Left ventricle myocardium inferior (tissue), 1 donor: ENCODE data around the gene DPP6. TPM values are rescaled to one million over a fixed set of nuclear protein-coding genes. Genes with fewer than 3 reads are reported as not detected.

ENCODE experiments used
- DNase-seq: peaks from one replicate; pipeline ENCODE4 v3.0.0-alpha.2; 2020
- H3K27ac ChIP-seq: fragments of 200-600 bp; replicated peaks from 2 replicates; pipeline ENCODE4 v1.8.0; 2021
- H3K27me3 ChIP-seq: fragments of 200-600 bp; 2 replicates; pipeline ENCODE4 v1.8.0; 2021; ENCODE audit warnings: low read depth
- H3K36me3 ChIP-seq: fragments of 200-600 bp; 2 replicates; pipeline ENCODE4 v1.8.0; 2021
- H3K4me1 ChIP-seq: fragments of 200-600 bp; 2 replicates; pipeline ENCODE4 v1.8.0; 2021
- H3K4me3 ChIP-seq: fragments of 200-600 bp; 2 replicates; pipeline ENCODE4 v1.8.0; 2021; ENCODE audit warnings: mild to moderate bottlenecking, moderate library complexity
- H3K9me3 ChIP-seq: fragments of 200-600 bp; replicated peaks from 2 replicates; pipeline ENCODE4 v1.8.0; 2021
- CTCF ChIP-seq: fragments of 200-600 bp; IDR thresholded peaks from 2 replicates; pipeline ENCODE4 v1.8.0; 2021; ENCODE audit warnings: antibody characterized with exemption, mild to moderate bottlenecking, borderline replicate concordance
- intact Hi-C: fragments of 100-400 bp; cut with micrococcal nuclease; formaldehyde crosslinking; loops from one replicate; pipeline ENCODE4 v1.11.0; 2022
- total RNA-seq: library from RNA; stranded (reverse); fragmentation: NEBNext Ultra II Directional; extraction: Animal tissue kit (Norgen Biotek cat#: 25700); gene quantifications from one replicate; pipeline ENCODE4 v1.2.1, GENCODE V29; 2021
- donor health status: DM: no; HTN: yes; CAD: no; lungs with severe emphysema.

Gene DPP6
- total RNA-seq, 1 donor from 2014 or later, result 0.25 TPM

DNA sequence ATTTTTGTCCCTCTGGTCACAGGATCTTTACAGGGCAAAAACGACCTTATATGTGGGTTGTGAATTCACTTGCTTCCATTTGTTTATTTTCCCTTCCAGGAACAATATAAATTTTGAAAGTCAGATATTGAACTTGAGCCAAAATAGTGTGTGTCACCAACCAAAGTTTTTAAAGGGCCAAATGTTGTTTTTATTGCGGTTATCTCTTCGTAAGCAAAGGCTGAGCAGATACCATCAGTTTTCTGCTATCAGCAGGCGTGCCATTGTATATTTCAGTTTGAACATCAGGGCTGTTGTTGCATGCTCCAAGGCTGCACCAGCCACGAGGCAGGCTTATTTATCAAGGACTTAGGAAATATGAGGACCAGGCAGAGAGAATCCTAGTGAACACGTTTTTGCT, 790.4 kb downstream of the DPP6 start:
- no peaks in the 10 kb centered on the region for H3K36me3 ChIP-seq
- H3K27me3 ChIP-seq, result peaks cover 86% of the 10 kb centered on the region
- no peak for TF ChIP-seq CTCF
- no peak overlapping the region for H3K4me3 ChIP-seq
- DNase-seq, result no peak
- H3K4me1 ChIP-seq, result peaks cover 4% of the 10 kb centered on the region
- H3K9me3 ChIP-seq, result no peaks in the 10 kb centered on the region
- no peak overlapping the region for H3K27ac ChIP-seq
- intact Hi-C loops, result no loop called here

DNA sequence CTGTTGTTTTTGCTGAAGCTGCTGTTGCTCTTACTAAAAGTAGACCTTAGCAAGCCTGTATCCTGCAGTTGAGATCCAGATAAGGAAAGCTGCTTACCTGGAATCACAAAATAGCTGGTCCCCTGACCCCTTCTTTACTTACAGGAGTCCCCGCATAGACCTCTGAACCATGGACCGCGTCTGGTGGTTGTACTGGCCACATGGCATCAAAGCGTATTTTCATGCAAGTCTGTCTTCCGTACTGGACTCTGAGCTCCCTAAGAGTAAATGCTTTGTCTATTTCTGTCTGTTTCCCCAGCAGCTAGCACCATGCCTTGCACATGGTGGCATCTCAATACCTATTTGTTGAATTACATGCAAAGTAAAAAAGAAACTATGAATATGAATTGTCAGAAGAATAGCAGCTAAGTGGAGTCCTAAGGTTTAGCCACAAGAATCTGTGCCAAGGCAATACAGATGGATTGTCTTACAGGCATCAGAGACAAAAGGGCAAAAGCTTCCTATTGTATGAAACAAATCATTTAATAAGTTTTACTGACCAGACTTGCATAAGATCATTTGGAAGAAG, 791.6 kb downstream of the DPP6 start:
- H3K27me3 ChIP-seq, result peaks cover 78% of the 10 kb centered on the region
- intact Hi-C loops, result no loop called here
- no peaks in the 10 kb centered on the region for H3K36me3 ChIP-seq
- H3K4me3 ChIP-seq, result no peak overlapping the region
- H3K9me3 ChIP-seq, result no peaks in the 10 kb centered on the region
- no peak for DNase-seq
- H3K4me1 ChIP-seq, result peaks cover 4% of the 10 kb centered on the region
- no peak for TF ChIP-seq CTCF
- H3K27ac ChIP-seq, result no peak overlapping the region

- intact Hi-C loops, result no loop called here
- H3K27me3 ChIP-seq, result peaks cover 72% of the 10 kb centered on the region
- H3K4me3 ChIP-seq, result no peak overlapping the region
- H3K36me3 ChIP-seq, result no peaks in the 10 kb centered on the region
- peaks cover 4% of the 10 kb centered on the region for H3K4me1 ChIP-seq
- TF ChIP-seq CTCF, result no peak
- no peak overlapping the region for H3K27ac ChIP-seq
- no peak for DNase-seq
- peaks cover 2% of the 10 kb centered on the region for H3K9me3 ChIP-seq
Observed at GRCh38 chr7:154844499-154844898, 792.3 kb downstream of the DPP6 start.

DNA sequence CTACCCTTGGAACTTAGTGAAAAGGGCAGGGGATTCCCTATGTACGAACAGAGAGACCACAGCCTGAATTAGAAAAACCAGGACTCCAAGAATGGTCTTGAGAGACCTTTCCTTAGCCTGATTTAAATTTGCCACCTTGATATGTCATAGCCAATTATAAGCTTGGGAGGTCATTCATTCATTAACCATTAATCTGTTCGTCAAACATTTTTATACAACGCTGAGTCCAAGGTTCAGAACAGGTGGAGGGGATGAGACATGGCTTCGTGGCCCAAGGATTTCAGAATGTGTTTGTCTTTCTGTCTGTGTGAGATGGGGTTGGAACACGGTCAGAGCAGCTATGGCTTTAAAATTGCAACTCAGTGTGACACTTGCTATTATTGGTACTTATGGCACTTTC, 792.8 kb downstream of the DPP6 start:
- peaks cover 4% of the 10 kb centered on the region for H3K4me1 ChIP-seq
- no peak for TF ChIP-seq CTCF
- intact Hi-C loops, result no loop called here
- H3K9me3 ChIP-seq, result peaks cover 6% of the 10 kb centered on the region
- DNase-seq, result no peak
- peaks cover 67% of the 10 kb centered on the region for H3K27me3 ChIP-seq
- H3K27ac ChIP-seq, result no peak overlapping the region
- no peaks in the 10 kb centered on the region for H3K36me3 ChIP-seq
- H3K4me3 ChIP-seq, result no peak overlapping the region

GRCh38 chr7:154848464-154848863, 796.3 kb downstream of the DPP6 start:
- Histone ChIP-seq H3K4me1 (no peaks in the 10 kb centered on the region), H3K9me3 (peaks cover 15% of the 10 kb centered on the region), H3K27ac (no peak overlapping the region), H3K4me3 (no peak overlapping the region), H3K36me3 (no peaks in the 10 kb centered on the region), H3K27me3 (peaks cover 58% of the 10 kb centered on the region)
- intact Hi-C loops, result no loop called here
- no peak for DNase-seq
- TF ChIP-seq CTCF, result no peak
